ENCODE results near the gene CASK.
"Not testable (repeated sequence)": the region's sequence is repeated elsewhere in the genome, so short reads cannot be mapped to it uniquely, and the experiment has no call there.

CASK gene

DNA sequence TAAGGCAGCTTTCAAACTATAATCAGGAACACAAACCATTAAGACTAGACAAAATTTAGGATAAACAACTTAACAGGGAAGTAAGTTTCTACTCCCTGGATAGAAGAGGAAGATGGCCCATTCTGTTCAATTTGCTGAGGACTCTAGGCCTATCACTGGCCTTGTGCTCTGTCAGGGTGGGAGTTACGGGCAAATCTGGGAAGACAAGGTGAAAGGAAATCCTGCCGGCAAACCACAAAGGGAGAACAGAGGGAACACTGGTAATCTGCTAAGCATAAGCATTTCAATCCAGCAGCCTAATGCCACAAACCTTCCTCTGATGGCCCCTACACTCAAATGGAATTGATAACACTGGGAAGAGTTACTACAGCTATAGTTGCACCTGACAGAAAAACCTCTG is 191.1 kb downstream of the CASK start:
- no peak for DNase-seq (ENCODE audit: low read depth)

DNA sequence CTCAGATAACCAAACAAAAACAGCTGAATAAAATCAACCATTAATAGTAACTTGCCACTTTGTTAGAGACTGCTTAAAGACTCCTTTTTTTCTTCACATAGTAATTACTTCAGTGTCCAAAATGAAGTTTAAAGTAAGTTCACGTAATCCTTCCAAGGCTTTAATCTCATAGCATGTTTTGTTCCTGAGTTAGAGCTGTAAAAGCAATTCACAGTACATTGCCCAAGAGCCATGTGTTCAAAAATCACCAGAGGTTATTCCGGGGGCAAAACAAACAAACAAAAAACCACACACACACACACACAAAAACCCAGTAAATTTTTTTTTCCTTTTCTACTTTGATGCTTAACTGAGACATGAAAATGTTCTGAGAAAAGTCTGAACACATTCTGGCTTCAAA is 193.3 kb downstream of the CASK start:
- DNase-seq (ENCODE audit: low read depth) = no peak

DNA sequence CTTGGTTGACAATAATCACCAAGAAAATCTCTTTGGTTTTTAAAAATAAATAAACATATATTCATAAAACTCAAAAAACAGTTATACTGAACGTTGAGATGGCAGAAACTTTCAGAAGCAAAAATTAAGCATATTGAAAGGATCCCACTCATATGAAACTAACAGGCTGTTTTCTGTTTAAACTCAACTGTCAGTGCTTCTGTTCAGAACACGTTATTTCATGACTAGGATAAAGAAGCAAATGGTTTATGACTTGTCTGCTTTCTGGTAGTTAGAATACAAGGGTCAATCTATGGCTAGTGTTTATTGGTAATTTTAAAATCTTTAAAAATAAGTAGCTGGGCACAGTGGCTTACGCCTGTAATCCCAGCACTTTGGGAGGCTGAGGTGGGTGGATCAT is 195.2 kb downstream of the CASK start:
- no peak for DNase-seq (ENCODE audit: low read depth)

DNA sequence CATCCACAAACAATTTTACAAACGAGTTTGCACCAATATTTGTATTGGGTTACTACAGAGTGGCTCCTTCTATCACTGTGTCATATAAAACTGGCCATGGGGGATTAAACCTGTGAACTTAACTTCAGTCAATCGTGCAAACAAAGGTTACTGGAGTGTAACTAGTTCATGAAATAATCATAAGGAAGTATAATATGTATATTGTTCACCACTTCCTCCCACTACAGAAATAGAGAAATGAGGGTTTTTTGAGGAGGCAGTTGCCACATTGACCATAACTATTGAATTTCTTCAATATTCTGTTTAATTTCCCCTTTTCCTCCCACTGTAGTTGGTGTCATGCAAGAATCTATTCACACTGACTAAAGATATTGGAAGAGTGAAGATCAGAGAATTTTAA is 199.5 kb downstream of the CASK start, which contains the start of gene GPR82:
GPR82 (plus strand) TSS at position 356 of the 400 bp plus-strand sequence. CDS start 2,846 bp downstream, outside the sequence.
- no peak for DNase-seq (ENCODE audit: low read depth)

DNA sequence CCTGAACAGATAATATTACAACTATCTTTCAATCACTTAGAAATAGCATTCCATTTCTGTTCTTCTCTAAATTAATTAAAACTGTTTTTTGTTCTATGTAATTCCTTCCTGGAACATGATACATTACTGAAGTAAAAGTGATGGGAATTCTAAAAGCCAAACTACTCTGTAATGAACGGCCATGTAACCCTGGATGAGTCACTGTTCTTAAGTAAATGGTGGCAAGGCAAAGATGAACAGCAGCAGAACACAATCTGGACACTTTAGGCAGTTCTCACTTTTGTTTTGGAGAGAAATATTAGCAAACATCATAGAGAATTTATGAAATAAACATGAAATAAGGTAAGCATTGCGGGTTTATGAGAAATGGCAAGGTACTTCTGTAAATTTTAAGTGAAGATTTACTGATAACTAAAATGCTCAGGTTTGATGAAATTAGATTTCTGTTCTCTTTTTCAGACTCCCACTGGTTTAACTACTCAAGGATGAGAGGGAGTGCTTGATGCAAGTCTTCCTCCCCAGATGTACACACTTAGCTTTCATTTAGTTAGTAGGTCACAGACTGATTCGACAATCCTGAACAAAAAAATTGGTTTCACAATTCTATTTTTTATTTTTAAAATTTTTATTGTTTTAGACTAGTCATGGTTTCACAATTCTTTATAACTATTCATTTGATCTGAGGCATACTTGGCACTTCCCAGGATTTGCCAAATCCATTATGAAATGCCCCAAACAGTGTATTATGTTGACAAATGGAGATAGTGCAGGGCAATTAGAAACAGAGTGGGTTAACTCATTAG is 200.3 kb downstream of the CASK start:
- DNase-seq (ENCODE audit: low read depth) = no peak

DNA sequence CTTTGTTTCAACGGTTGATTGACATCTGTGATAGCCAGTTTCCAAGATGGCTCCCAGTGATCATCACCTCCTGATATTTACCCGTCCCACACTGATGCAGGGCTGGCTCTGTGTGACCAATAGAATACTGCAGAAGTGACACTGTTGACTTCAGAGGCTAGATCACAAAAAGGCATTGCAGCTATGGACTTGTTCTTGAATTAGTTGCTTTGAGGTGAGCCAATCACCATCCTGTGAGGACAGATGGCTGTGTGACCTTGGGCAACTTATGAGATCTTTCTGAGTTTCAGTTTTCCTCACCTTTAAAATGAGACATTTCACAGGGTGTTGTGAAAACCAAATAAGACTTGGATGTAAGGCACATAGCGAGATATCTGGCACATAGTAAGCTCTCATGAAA is 201.1 kb downstream of the CASK start:
- DNase-seq (ENCODE audit: low read depth) = no peak

DNA sequence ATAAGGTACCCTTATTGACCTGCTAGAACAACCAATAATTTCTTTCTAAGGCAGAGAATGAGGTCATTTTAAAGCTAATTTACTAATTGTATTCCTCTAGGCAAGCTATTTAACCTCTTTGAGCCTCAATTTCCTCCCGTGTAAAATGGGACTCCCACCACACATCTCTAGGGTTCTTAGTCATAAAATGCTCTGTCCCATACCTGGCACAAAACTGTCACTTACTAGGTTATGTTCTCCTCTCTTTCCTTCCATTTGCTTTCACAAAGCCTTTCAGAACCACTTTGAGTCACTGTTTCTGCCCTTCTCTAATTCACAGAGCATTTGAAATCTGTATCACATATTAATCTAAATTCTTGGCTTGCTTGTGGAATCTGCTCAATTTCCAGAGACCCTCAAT is 201.8 kb downstream of the CASK start:
- no peak for DNase-seq (ENCODE audit: low read depth)

DNA sequence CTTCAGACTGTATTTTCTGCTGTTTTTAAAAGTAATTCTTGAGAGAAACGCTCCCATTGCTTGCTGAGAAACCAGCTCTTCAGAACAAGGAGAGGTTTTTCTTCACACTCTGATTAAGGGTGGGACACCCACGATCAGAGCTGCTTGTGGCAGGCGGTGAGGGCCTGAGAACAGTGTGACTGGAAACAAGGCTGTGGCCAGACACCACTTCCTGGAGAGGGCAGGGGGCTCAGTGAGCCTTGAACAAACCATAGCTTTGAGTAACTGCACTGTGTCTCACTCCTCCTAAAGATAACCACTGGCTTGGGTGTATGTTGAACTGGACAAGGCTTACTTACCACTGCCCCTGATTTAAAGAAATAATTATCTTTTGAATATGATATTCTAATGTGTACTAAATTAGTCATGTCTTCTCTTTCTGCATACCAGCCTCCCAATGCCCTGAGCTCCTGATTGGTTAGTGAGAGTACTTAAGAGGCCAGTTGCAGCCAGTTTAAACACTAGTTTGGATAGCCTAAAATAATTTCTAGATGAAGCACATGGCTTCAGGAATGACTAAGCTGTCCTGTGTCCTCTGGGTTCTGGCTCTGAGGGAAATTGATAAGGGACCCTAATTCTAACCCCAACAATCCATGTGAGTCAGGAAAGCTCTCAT is 203.1 kb downstream of the CASK start:
- no peak for DNase-seq (ENCODE audit: low read depth)

DNA sequence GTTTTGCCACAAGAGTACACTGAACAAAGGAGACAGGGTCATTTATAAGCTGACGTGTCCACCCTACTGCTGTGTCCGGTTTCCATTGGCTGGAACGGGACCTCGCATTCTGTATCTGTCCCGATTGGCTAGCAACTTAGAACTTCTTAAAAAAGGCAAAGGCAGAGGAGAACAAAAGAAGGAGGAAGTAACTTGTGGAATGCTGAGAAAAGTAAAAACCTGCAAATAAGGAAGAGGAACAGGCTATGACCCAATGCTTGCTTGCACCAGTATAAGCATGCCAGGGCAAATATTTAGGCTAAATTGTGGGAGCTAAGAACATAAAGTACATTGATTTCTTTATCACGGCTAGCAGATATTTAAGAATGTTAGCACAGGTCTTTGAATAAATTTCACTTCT is 203.7 kb downstream of the CASK start:
- DNase-seq (ENCODE audit: low read depth) = not testable (repeated sequence)

DNA sequence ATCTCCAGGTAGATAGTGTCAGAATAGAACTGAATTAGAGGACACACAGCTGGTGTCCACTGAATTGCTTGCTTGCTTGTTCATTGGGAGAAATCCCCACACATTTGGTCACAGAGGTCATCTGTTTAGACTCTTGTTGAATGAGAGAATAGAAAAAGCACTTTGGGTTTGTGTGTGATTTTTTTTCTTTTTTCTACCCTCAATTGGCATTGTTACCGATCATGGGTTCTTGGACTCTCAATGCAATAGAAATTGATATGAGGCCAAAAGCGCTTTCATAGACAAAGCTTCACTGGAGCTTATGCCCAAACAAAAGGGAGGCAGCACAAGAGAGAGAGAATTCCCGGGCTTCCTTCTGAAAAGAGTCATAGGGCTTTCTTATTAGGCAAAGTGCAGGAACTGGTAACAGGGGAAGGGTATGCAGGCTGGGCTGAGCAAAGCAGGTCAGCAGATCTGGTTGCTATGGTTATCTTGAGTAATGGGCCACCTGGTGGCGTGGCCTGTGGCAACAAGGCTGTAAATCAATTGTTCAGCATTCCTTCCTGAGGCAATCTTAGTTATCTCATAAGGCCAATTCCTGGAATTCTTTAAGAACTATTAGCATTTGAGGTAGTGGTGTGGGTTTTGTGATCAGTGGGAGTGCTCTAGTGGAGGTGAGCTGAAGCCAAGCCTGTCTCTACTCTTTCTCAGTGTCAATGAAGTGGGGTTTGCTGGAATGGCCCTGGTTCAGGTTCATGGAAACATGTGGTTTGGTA is 204.7 kb downstream of the CASK start:
- DNase-seq (ENCODE audit: low read depth) = no peak

DNA sequence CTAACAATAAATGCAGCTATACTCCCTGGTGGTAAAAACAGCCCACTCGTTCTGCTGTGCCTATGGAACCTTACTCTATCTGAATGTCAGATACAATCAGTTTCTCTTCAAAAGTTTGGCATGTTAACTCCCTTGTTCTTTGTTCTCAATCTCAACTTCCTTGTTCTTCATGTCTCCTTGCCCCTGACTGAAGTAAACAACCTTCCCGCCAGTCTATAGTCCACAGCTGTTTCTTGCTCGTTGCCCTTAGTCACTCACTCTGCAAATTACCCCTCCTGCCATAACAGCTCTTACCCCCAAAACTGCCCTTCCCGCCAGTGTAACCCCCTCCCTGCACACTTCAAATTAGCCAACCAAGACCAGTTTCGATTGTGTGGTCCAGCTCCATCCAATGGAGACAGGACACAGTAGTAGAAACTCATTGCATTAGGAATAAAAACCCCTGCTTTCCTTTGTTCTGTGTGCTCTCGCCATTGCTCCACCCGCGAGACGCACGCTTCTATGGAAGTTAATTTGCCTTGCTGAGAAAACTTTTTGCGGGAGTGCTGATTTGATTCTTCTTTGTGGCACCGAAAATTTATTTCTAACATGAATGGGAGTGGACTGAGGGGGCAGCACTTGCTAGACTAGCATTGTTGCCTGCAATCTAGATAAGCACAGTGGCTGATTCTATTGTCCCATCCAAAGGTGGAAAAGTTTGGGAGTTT is 206.4 kb downstream of the CASK start:
- no peak for DNase-seq (ENCODE audit: low read depth)

DNA sequence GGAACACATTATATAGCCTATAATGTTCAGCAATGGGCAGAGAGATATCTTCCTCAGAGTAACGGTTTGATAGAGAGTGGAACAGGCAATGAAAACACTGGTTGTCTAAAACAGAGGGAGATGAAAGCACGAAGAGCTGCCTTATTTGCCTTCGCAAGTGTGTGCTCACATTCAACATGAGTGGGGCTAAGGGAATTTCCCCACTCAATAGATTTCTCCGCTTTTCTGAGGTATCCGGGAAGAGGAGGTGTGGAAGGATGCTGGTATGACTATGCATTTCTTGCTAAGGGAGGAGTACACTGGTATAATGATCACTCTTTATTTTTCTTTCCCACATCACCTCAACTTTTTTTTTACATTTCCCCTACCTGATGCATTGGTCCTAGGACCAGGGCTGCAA is 207.1 kb downstream of the CASK start:
- no peak for DNase-seq (ENCODE audit: low read depth)

DNA sequence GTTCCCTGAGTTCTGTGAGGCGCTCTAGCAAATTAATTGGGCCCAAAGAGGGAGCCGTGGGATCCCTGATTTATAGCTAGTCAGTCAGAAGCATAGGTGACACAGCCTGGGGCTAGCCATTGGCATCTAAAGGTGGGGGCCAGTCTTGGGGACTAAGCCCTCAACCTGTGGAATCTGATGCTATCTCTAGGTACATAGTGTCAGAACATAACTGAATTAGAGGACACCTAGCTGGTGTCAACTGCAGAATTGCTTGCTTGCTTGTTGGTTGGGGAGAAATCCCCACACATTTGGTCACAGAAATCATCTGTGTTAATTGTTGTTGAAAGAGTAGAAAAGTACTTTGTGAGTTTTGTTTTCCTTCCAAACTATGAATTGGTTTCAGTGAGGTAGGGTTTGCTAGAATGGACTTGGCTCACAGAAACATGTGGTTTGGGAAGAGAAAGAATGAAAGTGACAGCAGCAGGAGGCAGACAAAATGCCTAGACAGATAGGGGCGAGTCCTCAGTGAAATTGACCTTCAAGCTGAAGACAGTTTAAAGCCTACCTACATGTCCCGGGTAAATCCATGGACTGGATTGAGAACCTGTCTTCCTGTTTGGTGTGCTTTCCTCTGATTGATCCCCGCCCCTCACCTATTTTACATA is 212.2 kb downstream of the CASK start:
- no peak for DNase-seq (ENCODE audit: low read depth)

DNA sequence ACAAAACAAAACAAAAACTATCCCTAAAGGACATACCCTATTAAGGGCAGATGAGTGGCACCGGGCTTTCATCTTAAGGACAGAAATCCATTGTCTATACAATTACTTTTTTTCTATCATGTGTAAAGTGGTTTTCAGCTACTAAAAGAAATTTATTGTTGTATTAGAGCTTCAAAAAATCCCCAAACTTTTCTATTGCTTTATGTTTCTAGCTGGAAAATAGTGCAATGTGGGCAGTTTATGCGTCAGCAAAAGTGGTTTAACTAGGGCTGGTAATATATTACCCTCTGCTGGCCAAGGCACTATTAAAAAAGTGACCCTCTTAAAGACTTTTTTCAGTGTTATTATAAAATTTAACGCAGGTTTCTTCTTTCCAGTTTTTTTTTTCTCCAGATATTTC is 214.9 kb downstream of the CASK start:
- DNase-seq (ENCODE audit: low read depth) = no peak

DNA sequence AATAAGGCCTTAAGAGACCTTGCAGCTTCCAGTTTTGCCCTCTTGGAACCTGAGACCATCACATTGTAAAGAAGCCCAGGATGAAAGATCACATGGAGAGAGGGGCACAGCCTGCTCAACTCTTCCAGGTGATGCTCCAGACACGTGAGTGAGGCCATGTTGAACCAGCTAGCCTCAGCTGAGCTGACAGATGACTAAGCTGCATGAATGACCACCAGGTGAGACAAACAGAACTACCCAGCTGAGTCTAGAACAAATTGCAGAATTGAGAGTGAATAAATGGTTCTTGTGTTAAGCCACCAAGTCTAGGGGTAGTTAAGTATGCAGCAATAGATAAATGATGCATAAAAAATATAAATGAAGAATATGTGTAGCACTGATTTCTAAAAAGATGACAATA is 216.1 kb downstream of the CASK start:
- DNase-seq (ENCODE audit: low read depth) = no peak

DNA sequence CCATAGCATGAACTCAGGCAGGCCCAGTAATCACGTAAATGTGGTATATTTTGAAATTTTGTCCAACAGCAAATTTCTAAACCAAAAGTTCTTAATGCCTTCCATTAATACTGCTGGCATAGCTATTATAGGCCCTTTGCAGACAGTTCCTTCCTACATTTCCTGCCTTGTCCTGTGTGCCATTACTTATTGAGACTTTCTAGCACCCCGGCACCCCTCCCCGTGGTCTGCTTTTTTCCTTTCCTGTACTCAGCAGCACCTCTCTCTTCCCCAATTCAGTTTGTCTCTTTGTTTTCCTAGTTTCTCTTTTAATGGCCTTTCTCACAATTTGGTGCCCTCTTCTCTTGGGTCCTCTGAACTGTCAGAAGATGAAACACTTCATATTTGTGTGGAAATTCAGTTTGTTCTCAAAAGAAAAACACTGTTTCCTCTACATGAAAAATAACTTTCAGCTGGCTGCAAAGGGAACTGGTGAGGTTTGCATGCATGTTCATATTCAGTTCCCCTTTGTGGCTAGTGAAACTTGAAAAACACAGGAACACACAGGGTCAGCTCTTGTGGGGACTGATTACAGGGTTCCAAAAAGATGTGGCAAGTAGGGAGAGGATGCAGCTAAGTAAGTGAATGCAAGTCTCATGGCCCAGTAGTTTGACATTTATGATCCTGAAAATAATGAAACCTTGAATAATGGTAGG is 217.5 kb downstream of the CASK start:
- no peak for DNase-seq (ENCODE audit: low read depth)

DNA sequence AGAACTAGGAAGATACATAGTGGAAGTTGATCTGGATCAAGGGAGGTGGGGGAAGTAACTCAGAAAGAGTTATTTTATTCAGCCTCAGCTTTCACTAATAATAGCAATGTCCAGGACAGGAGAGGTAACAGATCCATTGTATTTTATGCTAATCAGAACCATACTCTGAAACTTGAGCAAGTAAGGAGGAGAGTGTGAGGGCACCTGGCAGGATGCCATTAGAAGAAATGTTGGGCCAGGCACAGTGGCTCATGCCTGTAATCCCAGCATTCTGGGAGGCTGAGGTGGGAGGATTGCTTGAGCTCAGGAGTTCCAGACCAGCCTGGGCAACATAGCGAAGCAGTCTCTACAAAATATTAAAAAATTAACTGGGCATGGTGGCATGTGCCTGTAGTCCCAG is 218.3 kb downstream of the CASK start:
- no peak for DNase-seq (ENCODE audit: low read depth)

DNA sequence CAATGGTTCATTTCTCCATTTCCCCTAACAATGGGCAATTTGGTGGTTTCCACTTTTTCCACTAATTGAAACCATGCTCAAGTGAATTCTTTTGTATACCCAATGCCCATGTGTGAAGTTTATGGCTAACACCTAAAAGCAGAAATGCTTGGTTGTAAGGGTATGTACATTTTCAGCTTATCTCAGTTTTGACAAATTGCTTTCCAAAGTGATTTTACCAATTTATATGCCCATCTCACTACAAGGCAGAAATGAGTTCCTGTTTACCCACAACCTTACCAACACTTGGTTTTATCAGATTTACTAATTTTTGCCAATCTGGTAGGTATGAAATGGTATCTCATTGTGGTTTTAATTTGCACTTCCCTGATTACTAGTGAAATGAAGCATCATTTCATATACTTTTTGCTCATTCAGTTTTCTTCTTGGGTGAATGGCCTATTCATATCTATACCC is 219.8 kb downstream of the CASK start:
- no peak for DNase-seq (ENCODE audit: low read depth)

DNA sequence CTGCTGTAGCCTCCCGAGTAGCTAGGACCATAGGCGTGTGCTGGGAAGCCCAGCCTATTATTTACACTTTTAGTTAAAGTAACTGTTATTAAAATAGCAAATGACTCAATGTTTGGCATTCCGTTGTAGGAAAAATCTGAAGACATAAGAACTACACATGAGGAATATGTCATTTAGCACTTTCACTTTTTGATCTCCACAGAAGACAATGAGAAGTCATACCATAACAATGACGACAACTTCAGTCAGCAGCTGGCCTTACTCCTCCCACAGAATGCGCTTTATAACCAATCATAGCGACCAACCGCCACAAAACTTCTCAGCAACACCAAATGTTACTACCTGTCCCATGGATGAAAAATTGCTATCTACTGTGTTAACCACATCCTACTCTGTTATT is 227.9 kb downstream of the CASK start:
- no peak for DNase-seq (ENCODE audit: low read depth)

DNA sequence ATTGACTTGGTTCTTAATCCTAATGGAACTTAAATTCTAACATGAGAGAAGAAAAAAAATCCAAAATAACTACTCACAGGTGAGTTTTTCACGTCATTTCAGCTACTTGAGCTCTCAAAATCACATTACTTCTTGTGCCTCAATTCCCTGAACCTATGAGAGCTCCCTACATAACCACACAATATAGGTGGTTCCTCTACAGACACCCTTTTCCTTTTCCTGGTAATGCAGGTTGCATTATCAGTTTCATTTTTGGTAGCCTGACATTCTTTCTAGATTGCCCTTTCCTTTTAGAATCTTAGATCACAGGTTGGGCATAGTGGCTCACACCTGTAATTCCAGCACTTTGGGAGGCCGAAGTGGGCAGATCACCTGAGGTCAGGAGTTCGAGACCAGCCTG is 230.3 kb downstream of the CASK start:
- no peak for DNase-seq (ENCODE audit: low read depth)

DNA sequence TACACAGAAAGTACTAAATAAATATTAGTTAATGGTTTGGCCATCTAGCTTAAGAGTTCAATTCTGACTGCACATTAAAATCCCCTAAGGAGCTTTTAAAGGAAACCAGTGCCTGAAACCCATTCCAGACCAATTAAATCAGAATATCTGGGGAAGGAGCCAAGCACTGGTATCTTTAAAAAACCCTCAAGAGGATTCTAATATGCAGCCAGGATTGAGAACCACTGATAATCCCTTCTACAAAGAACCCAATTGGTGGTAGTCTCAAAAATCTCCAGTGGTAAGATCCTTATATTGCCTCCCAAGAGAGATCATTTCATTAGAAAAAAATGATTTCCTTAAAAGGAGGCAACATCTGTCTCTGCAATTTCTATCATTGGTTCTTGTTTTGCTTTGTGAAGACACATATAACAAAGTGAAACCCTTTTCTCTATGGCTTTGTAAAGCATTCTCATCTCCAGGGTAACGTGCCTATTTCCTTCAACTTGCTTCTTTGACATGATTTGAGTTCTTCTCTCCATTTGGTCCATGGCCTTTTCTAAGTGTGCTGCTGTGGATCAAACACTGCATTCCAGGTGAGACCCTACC is 231.1 kb downstream of the CASK start:
- DNase-seq (ENCODE audit: low read depth) = no peak
